Liver (tissue), 3 donors: ENCODE data around the gene CAPN7.

Experiments used
- CTCF ChIP-seq: fragments of 150-350 bp; IDR thresholded peaks from 2 replicates; pipeline ENCODE4 v1.5.1; 2017; ENCODE audit warnings: improper control_type of control experiment, low read depth, low read length; ENCODE audit not compliant: missing input control
- GABPA ChIP-seq, 2 donors: IDR thresholded peaks in 1 of 2; conservative IDR thresholded peaks in 1 of 2; 2 replicates each; pipeline ENCODE4 v1.6.1; 2016; ENCODE audit warnings: antibody characterized with exemption in 2 of 2, mild to moderate bottlenecking in 1 of 2, moderate library complexity in 1 of 2
- JUND ChIP-seq, 2 donors: IDR thresholded peaks; 2 replicates each; pipeline ENCODE4 v1.6.1; 2016; ENCODE audit warnings: antibody characterized with exemption in 2 of 2
- MAX ChIP-seq: IDR thresholded peaks from 2 replicates; pipeline ENCODE4 v1.6.1; 2016; ENCODE audit warnings: antibody characterized with exemption
- SP1 ChIP-seq: IDR thresholded peaks from 2 replicates; pipeline ENCODE4 v1.6.1; 2018; ENCODE audit warnings: antibody characterized with exemption, mild to moderate bottlenecking
- TAF1 ChIP-seq: conservative IDR thresholded peaks from 2 replicates; pipeline ENCODE4 v1.6.1; 2016; ENCODE audit warnings: antibody characterized with exemption, mild to moderate bottlenecking
- donor health status: healthy.
- donor health status: healthy.

GRCh38 chr3:15263120-15263519 is 57.1 kb downstream of the CAPN7 start:
- TF ChIP-seq CTCF (no peak), GABPA (IDR thresholded peaks at IDR 0.05 in 1 of 2, conservative IDR thresholded peaks at IDR 0.05 in 1 of 2) (no peak), TAF1 (no peak), MAX (no peak), SP1 (no peak), JUND (IDR thresholded peaks at IDR 0.05) (no peak)
